Vagina (tissue), 2 donors: Measurements from ENCODE around the gene RNU1-3. TPM values are rescaled to one million over a fixed set of nuclear protein-coding genes. Genes with fewer than 3 reads are reported as not detected.
"Not testable (repeated sequence)": the region's sequence is repeated elsewhere in the genome, so short reads cannot be mapped to it uniquely, and the experiment has no call there.

Experiments used
- DNase-seq, 2 donors: peaks; one replicate each; pipeline ENCODE4 v3.0.0-alpha.2; 2017; ENCODE audit errors: extremely low spot score in 2 of 2
- H3K27ac ChIP-seq: fragments of 200-600 bp; sonication (generic); one replicate; pipeline ENCODE4 v1.5.1; 2019
- H3K27me3 ChIP-seq: fragments of 200-600 bp; sonication (generic); one replicate; pipeline ENCODE4 v1.5.1; 2019
- H3K36me3 ChIP-seq, 2 donors: fragments of 200-600 bp; sonication (generic); one replicate each; pipeline ENCODE4 v1.5.1; 2017 to 2019
- H3K4me1 ChIP-seq: fragments of 200-600 bp; sonication (generic); one replicate; pipeline ENCODE4 v1.5.1; 2019
- H3K4me3 ChIP-seq, 2 donors: fragments of 200-600 bp; sonication (generic); 1 replicate in 1 of 2; 2 replicates in 1 of 2; pipeline ENCODE4 v1.5.1; 2016 to 2019
- H3K9me3 ChIP-seq: fragments of 200-600 bp; sonication (generic); one replicate; pipeline ENCODE4 v1.5.1; 2019
- CTCF ChIP-seq, 3 experiments: fragments of 450-650 bp in 2 of 3; fragments of 200-600 bp in 1 of 3; sonication (generic) in 1 of 3; IDR thresholded peaks; one replicate each; pipeline ENCODE4 v1.5.1; 2017 to 2019; ENCODE audit warnings: antibody characterized with exemption in 3 of 3, mild to moderate bottlenecking in 2 of 3, moderate library complexity in 2 of 3
- POLR2A ChIP-seq, 2 donors: fragments of 450-650 bp; IDR thresholded peaks; one replicate each; pipeline ENCODE4 v1.6.1; 2017; ENCODE audit warnings: antibody characterized with exemption in 2 of 2, mild to moderate bottlenecking in 2 of 2, moderate library complexity in 2 of 2
- POLR2AphosphoS5 ChIP-seq, 2 donors: sonication (generic); formaldehyde crosslinking; IDR thresholded peaks; one replicate each; pipeline ENCODE4 v1.9.0; 2017; ENCODE audit warnings: antibody characterized with exemption in 2 of 2, mild to moderate bottlenecking in 2 of 2, low read depth in 1 of 2; ENCODE audit not compliant: insufficient read depth in 1 of 2
- intact Hi-C: fragments of 100-400 bp; cut with DNase I; formaldehyde crosslinking; loops from one replicate; pipeline ENCODE4 v1.15.1; 2023
- total RNA-seq: library from RNA; depleted of rRNA; stranded (reverse); fragments of >200 nt; gene quantifications from one replicate; pipeline ENCODE4 v1.2.3, GENCODE V29; 2016

Gene RNU1-3
- total RNA-seq, 1 donor from 2014 or later = 19,908 TPM

GRCh38 chr1:16621300-16621658 is 45.5 kb downstream of the RNU1-3 start:
- Histone ChIP-seq H3K4me3 (no peak overlapping the region), H3K27me3 (no peaks in the 10 kb centered on the region), H3K36me3 (peaks cover 0 to 31% of the 10 kb centered on the region in 2 donors), H3K27ac (no peak overlapping the region), H3K9me3 (no peaks in the 10 kb centered on the region), H3K4me1 (peaks cover 14% of the 10 kb centered on the region)
- DNase-seq = no peak
- intact Hi-C loops = loop anchor here (5.0 kb wide), 1 partner anchor 326 kb away; no protein-coding TSS in a partner anchor
- TF ChIP-seq POLR2AphosphoS5 (IDR thresholded peaks at IDR 0.05; ENCODE audit: insufficient read depth in 1 of 2, low read depth in 1 of 2) (no peak), POLR2A (IDR thresholded peaks at IDR 0.05) (no peak), CTCF (IDR thresholded peaks at IDR 0.05) (no peak)

- intact Hi-C loops = loop anchor here (5.0 kb wide), 1 partner anchor 327 kb away; no protein-coding TSS in a partner anchor
- H3K4me1 ChIP-seq = peaks cover 14% of the 10 kb centered on the region
- peaks cover 0 to 21% of the 10 kb centered on the region in 2 donors for H3K36me3 ChIP-seq
- not testable (repeated sequence) for H3K27me3 ChIP-seq, H3K27ac ChIP-seq, H3K9me3 ChIP-seq, H3K4me3 ChIP-seq
- DNase-seq = peak; percentile 91 to 98
Measured at GRCh38 chr1:16619803-16620501, 46.8 kb downstream of the RNU1-3 start.

GRCh38 chr1:16618719-16619118 is 48.0 kb downstream of the RNU1-3 start:
- Histone ChIP-seq H3K9me3 (no peaks in the 10 kb centered on the region), H3K4me3 (no peak overlapping the region), H3K36me3 (peaks cover 0 to 12% of the 10 kb centered on the region in 2 donors), H3K4me1 (peaks cover 17% of the 10 kb centered on the region), H3K27me3 (no peaks in the 10 kb centered on the region), H3K27ac (no peak overlapping the region)
- intact Hi-C loops = no loop called here
- peak; percentile 92 to 99 for DNase-seq
- TF ChIP-seq POLR2AphosphoS5 (IDR thresholded peaks at IDR 0.05; ENCODE audit: insufficient read depth in 1 of 2, low read depth in 1 of 2) (no peak), CTCF (IDR thresholded peaks at IDR 0.05) (no peak), POLR2A (IDR thresholded peaks at IDR 0.05) (no peak)

- peaks cover 0 to 11% of the 10 kb centered on the region in 2 donors for H3K36me3 ChIP-seq
Measured at GRCh38 chr1:16617778-16618580, 48.8 kb downstream of the RNU1-3 start.

More at GRCh38 chr1:16617778-16618580, 48.8 kb downstream of the RNU1-3 start:
- peak in 1 of 2 donors; percentile 97 for DNase-seq
- intact Hi-C loops = no loop called here
- Histone ChIP-seq H3K27ac (no peak overlapping the region), H3K4me3 (no peak overlapping the region), H3K27me3 (no peaks in the 10 kb centered on the region), H3K4me1 (peaks cover 18% of the 10 kb centered on the region), H3K9me3 (no peaks in the 10 kb centered on the region)
- TF ChIP-seq CTCF (IDR thresholded peaks at IDR 0.05) = no peak
- no peak for TF ChIP-seq POLR2AphosphoS5 (IDR thresholded peaks at IDR 0.05; ENCODE audit: insufficient read depth in 1 of 2, low read depth in 1 of 2)
- no peak for TF ChIP-seq POLR2A (IDR thresholded peaks at IDR 0.05)
